Umbilical cord (tissue), 2 donors: ENCODE measurements around the gene UNC13C. TPM values are rescaled to one million over a fixed set of nuclear protein-coding genes. Genes with fewer than 3 reads are reported as not detected.

Source experiments
- DNase-seq: peaks from one replicate; pipeline ENCODE4 v3.0.0-alpha.2; 2015; ENCODE audit warnings: low spot score
- total RNA-seq: library from RNA; depleted of rRNA; stranded (reverse); fragments of >200 nt; gene quantifications from one replicate; pipeline ENCODE4 v1.2.3, GENCODE V29; 2014; ENCODE audit warnings: low replicate concordance; ENCODE audit not compliant: insufficient read depth

Gene UNC13C
- total RNA-seq, 1 donor from 2014 or later: 20.0 TPM

- DNase-seq: no peak
These were observed 660.4 kb downstream of the UNC13C start for GRCh38 chr15:54638666-54639065.

GRCh38 chr15:54640873-54641272, 662.6 kb downstream of the UNC13C start:
- no peak for DNase-seq

- no peak for DNase-seq
These were observed 666.6 kb downstream of the UNC13C start for GRCh38 chr15:54644796-54645195.

- peak; percentile 72 for DNase-seq
These were observed 681.4 kb downstream of the UNC13C start for GRCh38 chr15:54659646-54660045.

- DNase-seq: no peak
These were observed 682.1 kb downstream of the UNC13C start for GRCh38 chr15:54660356-54660755.

GRCh38 chr15:54675241-54675640, 697.0 kb downstream of the UNC13C start:
- DNase-seq: peak; percentile 10

- no peak for DNase-seq
These were observed 703.3 kb downstream of the UNC13C start for GRCh38 chr15:54681584-54681983.

Other genes starting within 250 kb of the UNC13C start
- 5.1 TPM for gene WDR72, start 218.8 kb upstream of the UNC13C start, total RNA-seq